Frontal cortex (tissue), 4 donors: ENCODE results near the gene RBM33. TPM values are rescaled to one million over a fixed set of nuclear protein-coding genes. Genes with fewer than 3 reads are reported as not detected.
A peak's percentile ranks its signal among the peaks of the same experiment; 100 is the strongest.

Source experiments
- DNase-seq, 2 donors: peaks; one replicate each; pipeline ENCODE4 v3.0.0; 2012; ENCODE audit warnings: low spot score in 2 of 2
- FAIRE-seq: peaks from 2 replicates; lab custom pipeline; 2012; peaks lifted over from hg19 to GRCh38; lab: Jason Lieb, UNC
- total RNA-seq: library from RNA; depleted of rRNA; stranded (reverse); fragments of >200 nt; gene quantifications from one replicate; pipeline ENCODE4 v1.2.3, GENCODE V29; 2014
- donor health status: control.
- donor health status: control.
- donor health status: control.

Gene RBM33
- total RNA-seq, 1 donor from 2014 or later, result 44.4 TPM

DNA sequence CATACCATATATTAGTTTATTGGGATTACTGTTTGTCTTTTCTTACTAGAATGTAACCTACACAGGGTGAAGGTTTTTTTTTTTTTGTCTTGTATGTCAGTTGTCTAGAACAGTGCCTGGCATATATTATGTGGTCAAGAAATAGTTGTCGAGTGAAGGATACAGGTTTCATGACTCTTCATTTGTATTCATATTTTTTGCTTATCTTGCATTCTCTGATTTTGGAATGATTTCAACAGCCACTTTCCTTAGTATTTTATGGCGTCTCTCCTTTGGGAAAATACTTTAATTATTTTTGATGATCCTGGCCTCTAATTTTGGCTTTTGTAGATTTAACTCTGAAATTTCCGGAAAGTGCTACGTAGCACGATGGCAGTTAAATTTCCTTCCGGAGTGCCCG lies 12.4 kb downstream of the RBM33 start:
- DNase-seq (no peak), FAIRE-seq (no peak)

- DNase-seq, result no peak
- FAIRE-seq, result no peak
Measured at GRCh38 chr7:155660059-155660757, 15.7 kb downstream of the RBM33 start.

DNA sequence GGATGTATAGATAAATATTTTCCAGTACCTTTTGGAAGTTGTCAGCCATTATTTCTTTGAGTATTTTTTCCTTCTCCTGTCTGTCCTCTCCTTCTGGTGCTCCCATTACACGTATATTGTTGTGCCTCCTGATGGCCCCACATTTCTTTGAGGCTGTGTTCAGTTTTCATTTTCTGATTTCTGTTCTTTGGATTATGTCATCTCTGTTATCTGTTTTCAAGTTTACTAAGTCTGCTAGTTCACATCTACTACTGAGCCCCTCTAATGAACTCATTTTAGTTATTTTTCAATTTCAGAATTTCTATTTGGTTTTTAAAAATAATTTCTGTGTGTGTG lies 16.3 kb downstream of the RBM33 start:
- no peak for FAIRE-seq

GRCh38 chr7:155662343-155663043 lies 18.0 kb downstream of the RBM33 start:
- FAIRE-seq (no peak), DNase-seq (no peak)

More for the DNA sequence above, 16.3 kb downstream of the RBM33 start:
- no peak for DNase-seq

GRCh38 chr7:155663937-155664336 lies 19.5 kb downstream of the RBM33 start:
- FAIRE-seq, result no peak

DNA sequence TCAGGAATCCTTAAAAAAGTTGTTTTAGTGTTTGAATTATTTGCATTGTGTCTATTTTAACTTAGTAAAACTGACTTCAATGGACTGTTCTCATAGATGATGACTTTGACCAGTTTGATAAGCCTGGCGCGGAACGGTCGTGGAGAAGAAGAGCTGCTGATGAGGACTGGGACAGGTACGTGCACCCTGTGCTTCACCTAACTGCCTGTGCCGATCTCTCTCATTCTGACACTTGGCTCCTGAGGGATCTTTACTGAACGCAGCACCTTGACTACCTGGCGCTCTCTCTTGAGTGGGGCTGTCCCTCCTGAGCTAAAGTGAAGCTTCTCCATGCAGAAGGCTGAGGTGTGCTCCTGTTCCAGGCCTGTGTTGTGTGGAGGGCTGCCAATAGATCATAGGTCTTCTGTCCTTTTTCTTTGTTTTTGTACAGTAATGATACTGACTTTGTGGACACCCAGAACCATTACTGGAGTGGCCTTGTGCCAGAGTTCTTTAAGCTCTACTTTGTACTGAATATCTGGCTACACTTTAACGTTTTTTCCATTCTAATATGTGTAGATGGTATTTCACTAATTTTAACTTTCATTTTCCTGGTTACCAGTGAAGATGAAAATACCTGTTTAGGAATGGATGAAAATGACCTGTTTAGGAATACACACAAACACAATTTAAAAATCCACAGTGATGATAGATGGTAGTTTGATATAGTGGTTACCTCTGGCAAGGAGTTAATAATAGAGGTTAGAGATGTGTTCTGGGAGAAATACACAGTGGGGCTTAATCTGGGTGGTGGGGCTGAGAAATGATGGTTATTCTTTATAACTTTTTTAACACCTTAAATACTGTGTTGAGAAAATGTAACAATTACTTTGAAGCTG lies 20.9 kb downstream of the RBM33 start:
- DNase-seq (no peak), FAIRE-seq (no peak)

More at GRCh38 chr7:155663937-155664336, 19.5 kb downstream of the RBM33 start:
- no peak for DNase-seq

DNA sequence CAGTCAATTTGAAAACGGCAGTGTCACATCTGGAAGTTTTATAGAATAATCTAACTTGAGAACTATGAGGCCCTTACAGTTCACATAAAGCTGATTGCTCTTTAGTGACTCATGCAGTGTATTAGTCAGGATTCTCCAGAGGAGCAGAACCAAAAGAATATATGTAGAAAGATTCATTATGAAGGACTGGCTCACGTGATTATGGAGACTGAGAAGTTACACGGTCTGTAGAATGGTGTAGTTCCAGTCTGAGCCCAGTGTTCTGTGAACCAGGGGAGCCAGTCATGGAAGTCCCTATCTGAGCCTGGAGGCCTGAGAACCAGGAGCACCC lies 21.5 kb downstream of the RBM33 start:
- no peak for FAIRE-seq
- no peak for DNase-seq

GRCh38 chr7:155667241-155667829 lies 22.9 kb downstream of the RBM33 start:
- DNase-seq (no peak), FAIRE-seq (no peak)

- peak in 1 of 2 donors; percentile 20 for DNase-seq
- FAIRE-seq, result no peak
Measured at GRCh38 chr7:155669717-155670505, 25.4 kb downstream of the RBM33 start.

DNA sequence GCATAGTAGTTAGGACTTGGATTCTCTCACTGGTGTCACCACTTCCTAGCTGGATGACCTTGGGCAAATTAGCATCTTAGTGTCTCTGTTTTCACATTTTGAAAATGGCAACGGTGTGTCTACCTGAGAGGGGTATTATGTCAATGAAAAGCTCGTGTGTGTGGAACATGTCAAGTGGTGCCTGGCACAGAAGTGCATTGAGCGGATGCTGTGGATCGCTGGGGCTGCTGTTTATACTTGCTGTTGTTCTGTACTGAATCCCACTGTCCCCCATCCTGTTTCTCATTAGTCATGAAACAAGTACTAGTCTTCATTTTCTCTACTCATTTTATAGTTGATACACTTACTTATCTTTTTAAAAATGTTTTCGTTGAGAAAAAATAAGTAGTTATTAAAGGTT lies 26.1 kb downstream of the RBM33 start:
- FAIRE-seq (no peak), DNase-seq (no peak)

DNA sequence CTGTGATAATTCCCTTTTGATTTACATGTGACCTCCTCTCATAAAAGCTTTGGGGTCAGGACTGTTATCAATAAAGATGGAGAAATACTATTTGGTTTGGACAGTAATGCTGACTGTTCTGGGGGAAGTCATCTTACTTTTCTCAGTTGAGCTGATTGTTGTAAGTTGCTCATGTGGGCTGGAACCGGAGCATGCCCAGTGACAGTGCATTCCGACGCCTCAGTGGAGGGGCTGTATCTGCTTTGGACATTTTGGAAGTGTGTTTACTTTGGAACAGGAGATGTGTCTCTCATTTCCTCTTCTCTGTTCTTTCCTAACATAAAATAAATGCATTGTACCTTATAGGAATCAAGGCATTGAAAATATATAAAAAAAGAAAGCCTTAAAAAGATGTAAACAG lies 30.1 kb downstream of the RBM33 start:
- FAIRE-seq, result no peak

GRCh38 chr7:155676052-155676451 lies 31.6 kb downstream of the RBM33 start:
- DNase-seq (no peak), FAIRE-seq (no peak)

More for the DNA sequence above, 30.1 kb downstream of the RBM33 start:
- no peak for DNase-seq

DNA sequence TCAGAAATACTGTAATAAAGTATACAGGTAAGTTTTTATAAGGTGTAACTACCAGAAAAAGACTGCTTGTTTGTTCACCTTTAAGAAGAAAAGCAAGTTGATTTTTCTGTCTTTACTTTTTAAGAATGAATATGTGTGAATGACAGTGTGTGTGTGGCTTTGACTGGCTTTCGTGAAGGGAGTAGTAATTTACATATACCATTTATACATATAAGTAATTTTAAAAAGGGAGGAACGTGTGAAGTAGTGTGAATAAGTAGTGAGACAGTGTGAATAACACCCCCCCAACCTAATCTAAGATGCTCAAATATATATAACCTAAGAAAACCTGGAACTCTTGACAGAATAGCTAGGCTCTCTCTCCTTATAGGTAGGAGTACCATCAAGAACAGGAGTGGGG lies 33.2 kb downstream of the RBM33 start:
- FAIRE-seq (no peak), DNase-seq (no peak)

GRCh38 chr7:155680124-155680523 lies 35.7 kb downstream of the RBM33 start:
- DNase-seq (no peak), FAIRE-seq (no peak)

DNA sequence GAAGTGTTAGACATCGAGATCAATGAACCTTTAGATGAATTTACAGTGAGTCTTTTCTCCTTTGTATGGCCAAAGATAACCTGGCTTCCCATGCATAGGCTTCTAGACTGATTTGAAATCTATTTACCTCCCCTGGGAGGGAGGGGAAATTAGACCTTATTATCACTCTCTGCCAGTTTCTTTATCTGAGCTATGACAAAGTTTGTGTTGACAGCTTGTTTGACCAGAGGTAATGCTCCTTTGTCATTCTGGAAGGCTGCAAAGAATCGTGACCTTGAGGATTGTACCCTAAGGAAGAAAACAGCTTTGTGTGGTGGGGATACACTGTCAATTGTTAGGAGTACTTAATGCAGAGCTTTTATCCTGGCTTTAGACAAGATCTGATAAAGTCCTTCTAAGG lies 36.4 kb downstream of the RBM33 start:
- FAIRE-seq, result no peak

GRCh38 chr7:155681663-155682062 lies 37.2 kb downstream of the RBM33 start:
- DNase-seq (no peak), FAIRE-seq (no peak)

More for the DNA sequence above, 36.4 kb downstream of the RBM33 start:
- DNase-seq, result no peak

DNA sequence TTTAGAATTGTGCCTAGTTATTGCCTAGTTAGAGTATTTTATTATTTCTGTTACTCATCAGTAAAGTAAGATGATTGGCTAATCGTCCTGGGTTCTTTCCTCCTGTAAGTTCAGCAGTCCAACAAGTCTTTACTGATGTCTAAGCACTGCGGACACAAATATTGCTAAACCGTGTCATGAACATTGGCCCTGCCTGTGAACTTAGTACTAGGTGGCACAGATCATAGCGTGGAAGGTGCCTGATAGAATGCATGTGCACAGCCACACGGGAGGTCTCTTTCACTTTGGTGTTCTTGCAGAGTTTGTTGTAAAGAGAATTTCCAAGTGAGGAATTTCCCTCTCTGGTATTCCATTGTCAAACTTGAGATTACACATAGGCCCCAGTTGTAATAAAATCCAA lies 38.0 kb downstream of the RBM33 start:
- DNase-seq (no peak), FAIRE-seq (no peak)

- no peak for FAIRE-seq
- DNase-seq, result no peak
Measured at GRCh38 chr7:155683098-155683497, 38.6 kb downstream of the RBM33 start.

- FAIRE-seq, result no peak
- no peak for DNase-seq
Measured at GRCh38 chr7:155683714-155684113, 39.3 kb downstream of the RBM33 start.

- no peak for FAIRE-seq
- no peak for DNase-seq
Measured at GRCh38 chr7:155684543-155684942, 40.1 kb downstream of the RBM33 start.
